Stomach (tissue), 4 donors: ENCODE measurements around the gene GTF2A1L.

Experiments used
- POLR2A ChIP-seq, 4 donors: fragments of 450-650 bp; IDR thresholded peaks; one replicate each; pipeline ENCODE4 v1.6.1; 2016; ENCODE audit warnings: antibody characterized with exemption in 4 of 4, control low read depth in 2 of 4, mild to moderate bottlenecking in 1 of 4, moderate library complexity in 1 of 4
- POLR2AphosphoS5 ChIP-seq, 3 donors: sonication (generic); formaldehyde crosslinking; IDR thresholded peaks; one replicate each; pipeline ENCODE4 v1.6.1; 2016; ENCODE audit warnings: antibody characterized with exemption in 3 of 3

DNA sequence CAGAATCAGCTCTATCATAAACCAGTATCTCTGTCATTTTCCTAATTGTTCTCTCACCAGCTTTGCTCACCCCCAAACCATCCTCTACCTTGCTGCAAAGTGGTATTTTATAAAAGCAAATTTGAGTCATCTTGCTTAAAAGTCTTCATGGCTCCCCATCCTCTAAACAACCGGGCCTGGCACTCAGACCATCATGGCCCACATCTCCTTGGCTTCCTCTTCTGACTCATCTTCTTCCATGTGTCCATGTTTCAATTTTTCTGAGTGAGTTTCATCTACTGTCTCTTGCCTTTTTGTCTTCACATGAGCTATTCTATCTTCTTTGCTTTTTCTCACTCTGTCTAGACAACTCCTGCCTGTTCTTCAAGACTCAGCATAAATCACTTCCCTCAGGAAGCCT lies 79.2 kb downstream of the GTF2A1L start:
- TF ChIP-seq POLR2AphosphoS5 (IDR thresholded peaks at IDR 0.05) (no peak), POLR2A (IDR thresholded peaks at IDR 0.05) (no peak)
